Tibial nerve (tissue), 4 donors: ENCODE measurements around the gene GUCY1A1. TPM values are rescaled to one million over a fixed set of nuclear protein-coding genes. Genes with fewer than 3 reads are reported as not detected.

Experiments used
- DNase-seq, 2 donors: peaks; one replicate each; pipeline ENCODE4 v3.0.0-alpha.2; 2019; ENCODE audit warnings: low spot score in 2 of 2
- H3K27ac ChIP-seq, 4 donors: fragments of 200-600 bp; sonication (generic) in 3 of 4; one replicate each; pipeline ENCODE4 v1.5.1; 2017 to 2019; ENCODE audit warnings: mild to moderate bottlenecking in 1 of 4
- H3K27me3 ChIP-seq, 2 donors: fragments of 200-600 bp; sonication (generic) in 1 of 2; one replicate each; pipeline versions ENCODE4 v1.5.1 to v1.6.0; 2017 to 2019
- H3K36me3 ChIP-seq, 3 donors: fragments of 200-600 bp; sonication (generic); one replicate each; pipeline ENCODE4 v1.5.1; 2018 to 2019
- H3K4me1 ChIP-seq, 4 donors: fragments of 200-600 bp; sonication (generic) in 3 of 4; one replicate each; pipeline ENCODE4 v1.5.1; 2017 to 2019
- H3K4me3 ChIP-seq, 4 donors: fragments of 200-600 bp; sonication (generic) in 3 of 4; one replicate each; pipeline ENCODE4 v1.5.1; 2017 to 2019; ENCODE audit warnings: mild to moderate bottlenecking in 1 of 4, moderate library complexity in 1 of 4
- H3K9me3 ChIP-seq, 4 donors: fragments of 200-600 bp; sonication (generic) in 3 of 4; one replicate each; pipeline ENCODE4 v1.5.1; 2017 to 2019
- CTCF ChIP-seq, 5 experiments: fragments of 200-600 bp in 3 of 5; fragments of 450-650 bp in 2 of 5; sonication (generic) in 3 of 5; IDR thresholded peaks; one replicate each; pipeline ENCODE4 v1.5.1; 2016 to 2019; ENCODE audit warnings: antibody characterized with exemption in 5 of 5, mild to moderate bottlenecking in 3 of 5, moderate library complexity in 2 of 5
- EP300 ChIP-seq, 2 donors: sonication (generic); formaldehyde crosslinking; IDR thresholded peaks; one replicate each; pipeline ENCODE4 v1.6.1; 2017; ENCODE audit warnings: antibody characterized with exemption in 2 of 2, mild to moderate bottlenecking in 1 of 2
- POLR2A ChIP-seq, 2 donors: fragments of 450-650 bp; IDR thresholded peaks; one replicate each; pipeline ENCODE4 v1.6.1; 2017; ENCODE audit warnings: antibody characterized with exemption in 2 of 2, mild to moderate bottlenecking in 2 of 2, moderate library complexity in 2 of 2
- WGBS, 2 donors: methylation state at CpG; one replicate each; pipeline ENCODE4 v1.1.5; 2018; 5-methylcytosine and 5-hydroxymethylcytosine counted together
- total RNA-seq, 4 donors: library from RNA; depleted of rRNA; stranded (reverse); fragments of >200 nt; gene quantifications; one replicate each; pipeline ENCODE4 v1.1.0, GENCODE V29; 2016

GUCY1A1 gene
- total RNA-seq, 4 donors from 2014 or later, result 6.7 to 20.3 (median 9.3) TPM

GRCh38 chr4:155758481-155759371 lies 92.1 kb downstream of the GUCY1A1 start, which contains the start of gene GUCY1B1:
TSS of gene GUCY1B1 (plus strand) at chr4:155759021. CDS start at chr4:155759141, 120 bp downstream.
- TF ChIP-seq EP300 (IDR thresholded peaks at IDR 0.05), result peak in 1 of 2 donors; percentile 65
- TF ChIP-seq CTCF (IDR thresholded peaks at IDR 0.05), result peak; percentile 18 to 67 (median 50)
- peak in 1 of 2 donors; percentile 42 for TF ChIP-seq POLR2A (IDR thresholded peaks at IDR 0.05)
- no peaks in the 10 kb centered on the region for H3K36me3 ChIP-seq
- DNase-seq, result peak; percentile 78 to 81
- H3K27me3 ChIP-seq, result no peaks in the 10 kb centered on the region
- peak within 1 kb of the TSS; percentile 42 to 74 (median 60) for H3K4me3 ChIP-seq
- H3K9me3 ChIP-seq, result no peaks in the 10 kb centered on the region
- H3K27ac ChIP-seq, result peak within 1 kb of the TSS; percentile 32 to 84 (median 78)
- peaks cover 0 to 21% (median 0%) of the 10 kb centered on the region in 4 donors for H3K4me1 ChIP-seq
- WGBS, 2 donors, result 14 to 22% methylated on average over 8 to 20 of the region's 51 CpGs

- Histone ChIP-seq H3K9me3 (no peaks in the 10 kb centered on the region), H3K36me3 (no peaks in the 10 kb centered on the region), H3K27me3 (no peaks in the 10 kb centered on the region), H3K4me3 (peak overlapping the region; percentile 42 to 74 (median 60)), H3K27ac (peak overlapping the region; percentile 32 to 84 (median 78)), H3K4me1 (peaks cover 0 to 21% (median 0%) of the 10 kb centered on the region in 4 donors)
- peak in 1 of 2 donors; percentile 13 for DNase-seq
- 2% methylated on average over 44 to 64 of the region's 77 CpGs for WGBS, 2 donors
- TF ChIP-seq CTCF (IDR thresholded peaks at IDR 0.05), result peak in 2 of 5 experiments; percentile 21 to 27
- no peak for TF ChIP-seq EP300 (IDR thresholded peaks at IDR 0.05)
- TF ChIP-seq POLR2A (IDR thresholded peaks at IDR 0.05), result no peak
These were observed 93.0 kb downstream of the GUCY1A1 start for GRCh38 chr4:155759372-155760252.

- Histone ChIP-seq H3K4me3 (no peak overlapping the region), H3K27me3 (no peaks in the 10 kb centered on the region), H3K9me3 (no peaks in the 10 kb centered on the region), H3K36me3 (no peaks in the 10 kb centered on the region), H3K27ac (no peak overlapping the region), H3K4me1 (peaks cover 0 to 21% (median 0%) of the 10 kb centered on the region in 4 donors)
- WGBS, 2 donors, result 85 to 87% methylated on average over 3 of the region's 3 CpGs
- TF ChIP-seq CTCF (IDR thresholded peaks at IDR 0.05), result no peak
- TF ChIP-seq POLR2A (IDR thresholded peaks at IDR 0.05), result no peak
- no peak for TF ChIP-seq EP300 (IDR thresholded peaks at IDR 0.05)
- no peak for DNase-seq
These were observed 94.4 kb downstream of the GUCY1A1 start for GRCh38 chr4:155761047-155761446.

- Histone ChIP-seq H3K27me3 (no peaks in the 10 kb centered on the region), H3K27ac (peak overlapping the region in 1 of 4 donors; percentile 50), H3K4me1 (peaks cover 0 to 21% (median 0%) of the 10 kb centered on the region in 4 donors), H3K36me3 (no peaks in the 10 kb centered on the region), H3K4me3 (no peak overlapping the region), H3K9me3 (no peaks in the 10 kb centered on the region)
- no peak for DNase-seq
- TF ChIP-seq CTCF (IDR thresholded peaks at IDR 0.05) (no peak), POLR2A (IDR thresholded peaks at IDR 0.05) (no peak), EP300 (IDR thresholded peaks at IDR 0.05) (no peak)
These were observed 95.3 kb downstream of the GUCY1A1 start for GRCh38 chr4:155761916-155762315.
